Measurements from ENCODE around the gene KLHL26.

Gene KLHL26

DNA sequence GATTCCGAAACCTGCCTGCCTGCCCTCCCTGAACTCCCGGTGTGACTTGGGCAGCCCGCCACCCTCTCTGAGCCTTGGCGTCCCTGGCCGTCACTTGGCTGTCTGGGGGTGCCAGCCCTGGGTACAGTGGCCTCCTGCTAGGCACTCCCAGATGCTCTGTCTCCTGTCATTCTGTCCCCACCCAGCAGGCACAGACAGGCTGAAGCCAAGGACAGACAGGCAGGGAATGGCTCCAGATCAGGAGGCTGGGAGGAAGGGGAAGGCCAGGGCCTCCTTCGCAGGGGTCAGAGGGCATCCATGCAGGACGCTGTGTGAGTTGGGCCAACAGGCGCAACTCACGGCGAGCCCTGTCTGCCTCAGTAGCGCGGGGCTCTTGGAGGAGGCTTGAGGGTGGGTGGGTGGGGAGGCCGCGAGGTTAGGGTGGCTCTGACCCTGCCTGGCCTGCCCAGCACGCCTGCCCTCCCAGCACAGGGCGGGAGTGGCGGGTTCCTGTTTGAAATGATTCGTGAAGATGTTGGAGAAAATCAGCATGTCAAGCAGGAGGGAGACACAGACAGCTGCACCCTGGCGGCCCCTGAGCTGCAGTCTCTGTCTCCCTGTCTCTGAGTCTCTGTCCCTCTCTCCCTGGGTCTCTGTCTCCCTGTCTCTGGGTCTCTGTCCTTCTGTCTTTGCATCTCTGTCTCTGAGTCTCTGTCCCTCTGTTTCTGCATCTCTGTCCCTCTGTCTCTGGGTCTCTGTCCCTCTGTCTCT, 19.7 kb downstream of the KLHL26 start:
- Histone ChIP-seq H4K20me1 (ENCODE audit: insufficient read depth, low read length) (peaks cover 84% of the 10 kb centered on the region), H3K27me3 (ENCODE audit: insufficient read depth, low read length, poor library complexity) (no peaks in the 10 kb centered on the region), H3K36me3 (ENCODE audit: insufficient read depth, low read length) (peaks cover 6% of the 10 kb centered on the region), H3K9me3 (ENCODE audit: insufficient read depth, low read length, severe bottlenecking) (no peaks in the 10 kb centered on the region), H3K79me2 (ENCODE audit: insufficient read depth, low read length) (peaks cover 69% of the 10 kb centered on the region), H3K4me3 (ENCODE audit: low read depth in 1 of 2, low read length in 2 of 2) (no peak overlapping the region), H3K27ac (ENCODE audit: low read length) (no peak overlapping the region), H2AFZ (ENCODE audit: low read depth, low read length) (no peak overlapping the region), H3K9ac (ENCODE audit: low read depth, low read length) (no peak overlapping the region), H3K4me2 (ENCODE audit: insufficient read depth, low read length) (no peak overlapping the region), H3K4me1 (ENCODE audit: insufficient read depth, low read length) (no peaks in the 10 kb centered on the region)
- DNase-seq (no peak), ATAC-seq (ENCODE audit: insufficient read depth, low read depth) (no peak)
- TF ChIP-seq EZH2 (IDR thresholded peaks at IDR 0.05; ENCODE audit: borderline replicate concordance, low read depth, low read length, severe bottlenecking) (no peak), CTCF (IDR thresholded peaks at IDR 0.05; ENCODE audit: borderline replicate concordance, extremely low read depth, low read length, poor library complexity, severe bottlenecking) (no peak)

- peaks cover 74% of the 10 kb centered on the region for H3K79me2 ChIP-seq (ENCODE audit: insufficient read depth, low read length)
- no peaks in the 10 kb centered on the region for H3K4me1 ChIP-seq (ENCODE audit: insufficient read depth, low read length)
- TF ChIP-seq CTCF (IDR thresholded peaks at IDR 0.05; ENCODE audit: borderline replicate concordance, extremely low read depth, low read length, poor library complexity, severe bottlenecking) (no peak), EZH2 (IDR thresholded peaks at IDR 0.05; ENCODE audit: borderline replicate concordance, low read depth, low read length, severe bottlenecking) (no peak)
- no peak overlapping the region for H3K9ac ChIP-seq (ENCODE audit: low read depth, low read length)
- no peak overlapping the region for H2AFZ ChIP-seq (ENCODE audit: low read depth, low read length)
- H3K27me3 ChIP-seq (ENCODE audit: insufficient read depth, low read length, poor library complexity) = no peaks in the 10 kb centered on the region
- no peak overlapping the region for H3K27ac ChIP-seq (ENCODE audit: low read length)
- H4K20me1 ChIP-seq (ENCODE audit: insufficient read depth, low read length) = peaks cover 86% of the 10 kb centered on the region
- H3K4me2 ChIP-seq (ENCODE audit: insufficient read depth, low read length) = no peak overlapping the region
- no peaks in the 10 kb centered on the region for H3K9me3 ChIP-seq (ENCODE audit: insufficient read depth, low read length, severe bottlenecking)
- H3K36me3 ChIP-seq (ENCODE audit: insufficient read depth, low read length) = peaks cover 10% of the 10 kb centered on the region
- H3K4me3 ChIP-seq (ENCODE audit: low read depth in 1 of 2, low read length in 2 of 2) = no peak overlapping the region
- DNase-seq (no peak), ATAC-seq (ENCODE audit: insufficient read depth, low read depth) (no peak)
These were observed 20.9 kb downstream of the KLHL26 start for GRCh38 chr19:18657590-18658365.

DNA sequence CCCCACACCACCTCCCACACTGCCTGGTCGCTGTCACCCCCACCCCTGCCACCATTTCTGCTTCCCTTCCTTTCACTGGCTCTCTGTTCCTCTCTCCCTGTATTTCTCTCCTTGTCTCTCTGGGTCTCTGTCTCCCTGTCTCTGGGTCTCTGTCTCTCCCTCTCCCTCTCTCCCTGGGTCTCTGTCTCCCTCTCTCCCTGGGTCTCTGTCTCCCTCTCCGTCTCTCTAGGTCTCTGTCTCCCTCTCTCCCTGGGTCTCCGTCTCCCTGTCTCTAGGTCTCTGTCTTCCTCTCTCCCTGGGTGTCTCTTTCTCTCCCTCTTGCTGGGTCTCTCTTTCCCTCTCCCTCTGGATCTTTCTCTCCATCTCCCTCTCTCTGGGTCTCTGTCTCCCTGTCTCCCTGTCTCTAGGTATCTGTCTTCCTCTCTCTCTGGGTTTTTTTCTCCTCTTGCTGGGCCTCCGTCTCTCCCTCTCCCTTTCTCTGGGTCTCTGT, 21.6 kb downstream of the KLHL26 start:
- no peak for TF ChIP-seq CTCF (IDR thresholded peaks at IDR 0.05; ENCODE audit: borderline replicate concordance, extremely low read depth, low read length, poor library complexity, severe bottlenecking)
- TF ChIP-seq EZH2 (IDR thresholded peaks at IDR 0.05; ENCODE audit: borderline replicate concordance, low read depth, low read length, severe bottlenecking) = no peak
- Histone ChIP-seq H3K4me1 (ENCODE audit: insufficient read depth, low read length) (no peaks in the 10 kb centered on the region), H3K9me3 (ENCODE audit: insufficient read depth, low read length, severe bottlenecking) (no peaks in the 10 kb centered on the region), H3K4me2 (ENCODE audit: insufficient read depth, low read length) (no peak overlapping the region), H3K4me3 (ENCODE audit: low read depth in 1 of 2, low read length in 2 of 2) (no peak overlapping the region), H3K9ac (ENCODE audit: low read depth, low read length) (no peak overlapping the region), H3K27ac (ENCODE audit: low read length) (no peak overlapping the region), H3K27me3 (ENCODE audit: insufficient read depth, low read length, poor library complexity) (no peaks in the 10 kb centered on the region), H3K79me2 (ENCODE audit: insufficient read depth, low read length) (peaks cover 76% of the 10 kb centered on the region), H3K36me3 (ENCODE audit: insufficient read depth, low read length) (peaks cover 10% of the 10 kb centered on the region), H2AFZ (ENCODE audit: low read depth, low read length) (no peak overlapping the region), H4K20me1 (ENCODE audit: insufficient read depth, low read length) (peaks cover 88% of the 10 kb centered on the region)
- no peak for DNase-seq
- no peak for ATAC-seq (ENCODE audit: insufficient read depth, low read depth)

All from DND-41 (cell line).